IMR-90 (cell line): ENCODE data around the gene VPS26B. TPM values are rescaled to one million over a fixed set of nuclear protein-coding genes. Genes with fewer than 3 reads are reported as not detected.

Source experiments
- ATAC-seq: fragments of 200-7000 bp; cut with Tn5 transposase; 2 replicates; pipeline ENCODE4 v1.9.1; 2020; ENCODE audit warnings: low read depth, mild to moderate bottlenecking, moderate library complexity
- BruUV-seq: library from RNA; stranded (reverse); fragments of 400-500 nt; replicated peaks from 2 replicates; lab custom pipeline; 2021; lab: Mats Ljungman, UMichigan
- CTCF ChIA-PET: fragments of 300-600 bp; formaldehyde crosslinking; extraction: SDS; loops from one replicate; lab custom pipeline; 2021; ENCODE audit warnings: antibody characterized with exemption; lab: Yijun Ruan, JAX
- POLR2A ChIA-PET: fragments of 300-600 bp; sonication (Branson Sonifier 250); formaldehyde crosslinking; loops from one replicate; lab custom pipeline; 2022; ENCODE audit warnings: antibody characterized with exemption; ENCODE audit not compliant: unreplicated experiment; lab: Charles Lee
- DNase-seq: peaks from one replicate; pipeline ENCODE4 v3.0.0; 2013
- H2AFZ ChIP-seq: replicated peaks from 2 replicates; pipeline ENCODE3; 2013; ENCODE audit warnings: low read length, mild to moderate bottlenecking; ENCODE audit not compliant: poor library complexity
- H2AK5ac ChIP-seq: 2 replicates; pipeline ENCODE4 v1.6.1; 2013; ENCODE audit warnings: low read depth, low read length, inconsistent platforms
- H2AK9ac ChIP-seq: replicated peaks from 2 replicates; pipeline ENCODE3; 2013; ENCODE audit warnings: mild to moderate bottlenecking, low read depth, low read length, moderate library complexity; ENCODE audit not compliant: poor library complexity
- H2BK120ac ChIP-seq: 2 replicates; pipeline ENCODE4 v1.6.1; 2013; ENCODE audit warnings: low read depth, low read length, inconsistent platforms
- H2BK15ac ChIP-seq: 3 replicates; pipeline ENCODE4 v1.6.1; 2013; ENCODE audit warnings: low read depth, low read length, inconsistent platforms
- H2BK20ac ChIP-seq: 2 replicates; pipeline ENCODE4 v1.6.1; 2013; ENCODE audit warnings: low read depth, mild to moderate bottlenecking, inconsistent platforms, low read length, moderate library complexity
- H2BK5ac ChIP-seq: 2 replicates; pipeline ENCODE4 v1.6.1; 2013; ENCODE audit warnings: mild to moderate bottlenecking, low read depth, low read length, inconsistent platforms; ENCODE audit not compliant: poor library complexity, severe bottlenecking
- H3K14ac ChIP-seq: replicated peaks from 2 replicates; pipeline ENCODE4 v1.6.1; 2013; ENCODE audit warnings: low read depth, low read length, inconsistent platforms
- H3K18ac ChIP-seq: 2 replicates; pipeline ENCODE4 v1.6.1; 2013; ENCODE audit warnings: low read depth, low read length, control low read depth
- H3K23ac ChIP-seq: 2 replicates; pipeline ENCODE4 v1.6.1; 2013; ENCODE audit warnings: low read depth, low read length, inconsistent platforms
- H3K27ac ChIP-seq: 2 replicates; pipeline ENCODE4 v1.5.1; 2013; ENCODE audit warnings: mild to moderate bottlenecking, control low read depth, low read length; ENCODE audit not compliant: insufficient read depth
- H3K27me3 ChIP-seq: 2 replicates; pipeline ENCODE4 v1.6.1; 2013; ENCODE audit warnings: low read length; ENCODE audit not compliant: control insufficient read depth, insufficient read depth
- H3K36me3 ChIP-seq: 2 replicates; pipeline ENCODE4 v1.6.1; 2013; ENCODE audit warnings: low read length, mixed read lengths; ENCODE audit not compliant: control insufficient read depth, insufficient read depth
- H3K4ac ChIP-seq: 2 replicates; pipeline ENCODE4 v1.6.1; 2013; ENCODE audit warnings: low read depth, low read length, inconsistent platforms
- H3K4me1 ChIP-seq: 2 replicates; pipeline ENCODE4 v1.6.1; 2013; ENCODE audit warnings: low read length, mixed read lengths; ENCODE audit not compliant: control insufficient read depth, insufficient read depth
- H3K4me2 ChIP-seq: 2 replicates; pipeline ENCODE4 v1.6.1; 2013; ENCODE audit warnings: low read depth, mild to moderate bottlenecking, control low read depth, low read length, moderate library complexity
- H3K4me3 ChIP-seq: 2 replicates; pipeline ENCODE4 v1.5.1; 2013; ENCODE audit warnings: low read depth, mild to moderate bottlenecking, control low read depth, low read length, moderate library complexity; ENCODE audit not compliant: insufficient read depth
- H3K56ac ChIP-seq: 2 replicates; pipeline ENCODE4 v1.6.1; 2013; ENCODE audit warnings: low read length, inconsistent platforms; ENCODE audit not compliant: insufficient read depth; ENCODE audit errors: extremely low read depth
- H3K79me1 ChIP-seq, 2 experiments: 2 replicates each; pipeline ENCODE4 v1.6.1; 2013; ENCODE audit warnings: low read length in 2 of 2, inconsistent platforms in 1 of 2, low read depth in 1 of 2
- H3K9ac ChIP-seq: 2 replicates; pipeline ENCODE4 v1.6.1; 2013; ENCODE audit warnings: low read depth, low read length, control low read depth
- H3K9me1 ChIP-seq: 2 replicates; pipeline ENCODE4 v1.6.1; 2013; ENCODE audit warnings: low read length, inconsistent platforms; ENCODE audit not compliant: insufficient read depth
- H3K9me3 ChIP-seq: 2 replicates; pipeline ENCODE4 v1.6.1; 2013; ENCODE audit warnings: low read length; ENCODE audit not compliant: control insufficient read depth, insufficient read depth
- H4K20me1 ChIP-seq: 2 replicates; pipeline ENCODE4 v1.6.1; 2013; ENCODE audit warnings: low read length, inconsistent platforms; ENCODE audit not compliant: insufficient read depth
- H4K5ac ChIP-seq: 2 replicates; pipeline ENCODE4 v1.6.1; 2013; ENCODE audit warnings: mild to moderate bottlenecking, low read depth, low read length, control low read depth
- H4K8ac ChIP-seq, 2 experiments: 2 replicates each; pipeline ENCODE4 v1.6.1; 2013; ENCODE audit warnings: low read depth in 2 of 2, low read length in 2 of 2, control low read depth in 1 of 2, inconsistent platforms in 1 of 2
- H4K91ac ChIP-seq: 2 replicates; pipeline ENCODE4 v1.6.1; 2013; ENCODE audit warnings: low read depth, low read length, inconsistent platforms; ENCODE audit not compliant: insufficient read depth
- CEBPB ChIP-seq: IDR thresholded peaks from 2 replicates; pipeline ENCODE4 v1.6.1; 2012; ENCODE audit warnings: low read depth, low read length, improper control_type of control experiment
- ELK1 ChIP-seq: fragments of 150-350 bp; IDR thresholded peaks from 2 replicates; pipeline ENCODE4 v1.6.1; 2016; ENCODE audit warnings: low read depth, mild to moderate bottlenecking, low read length, moderate library complexity, borderline replicate concordance
- MAFK ChIP-seq: IDR thresholded peaks from 2 replicates; pipeline ENCODE4 v1.6.1; 2012; ENCODE audit warnings: low read depth, low read length, improper control_type of control experiment
- POLR2A ChIP-seq: IDR thresholded peaks from 2 replicates; pipeline ENCODE4 v1.6.1; 2012; ENCODE audit warnings: mild to moderate bottlenecking, low read depth, low read length
- RAD21 ChIP-seq: IDR thresholded peaks from 2 replicates; pipeline ENCODE4 v1.6.1; 2012; ENCODE audit warnings: low read length, improper control_type of control experiment
- SMC3 ChIP-seq: fragments of 150-350 bp; IDR thresholded peaks from 2 replicates; pipeline ENCODE4 v1.6.1; 2016; ENCODE audit warnings: low read depth, mild to moderate bottlenecking, antibody characterized with exemption, low read length, moderate library complexity
- WGBS, 2 experiments: methylation state at CpG; one replicate each; pipeline versions ENCODE4 v1.1.5 to v1.1.7; 2013; ENCODE audit warnings: missing lambda C conversion rate in 2 of 2; ENCODE audit not compliant: insufficient read length in 1 of 2; ENCODE audit errors: extremely low coverage in 2 of 2; 5-methylcytosine and 5-hydroxymethylcytosine counted together
- dilution Hi-C: fragments of 300-500 bp; cut with HindIII; formaldehyde crosslinking; loops from one replicate; pipeline ENCODE4 v1.14.3; 2018; ENCODE audit warnings: low sequenced_read_pairs; ENCODE audit not compliant: unreplicated experiment
- in situ Hi-C: fragments of 300-500 bp; cut with MboI; formaldehyde crosslinking; loops from 3 replicates; pipeline ENCODE4 v1.14.3; 2019; ENCODE audit warnings: low sequenced_read_pairs, inconsistent platforms, mixed read lengths
- intact Hi-C: fragments of 100-400 bp; cut with micrococcal nuclease; formaldehyde crosslinking; loops from 2 replicates; pipeline ENCODE4 v1.10.0; 2022
- polyA plus RNA-seq, 3 experiments: library from polyadenylated mRNA; depleted of rRNA; stranded (reverse); fragments of >200 nt; gene quantifications; 2 replicates each; pipeline ENCODE4 v1.2.3, GENCODE V29; 2012; ENCODE audit warnings: low replicate concordance in 1 of 3
- total RNA-seq: library from RNA; depleted of rRNA; stranded (reverse); fragments of >200 nt; gene quantifications from 2 replicates; pipeline ENCODE4 v1.2.3, GENCODE V29; 2012

The VPS26B gene
- total and polyA plus RNA-seq, 2 of the 4 experiments (the other 2 are of a cell fraction) = 41.6 to 51.1 TPM

GRCh38 chr11:134257101-134257500, 32.6 kb downstream of the VPS26B start:
- TF ChIP-seq MAFK = no peak
- no peak for TF ChIP-seq CEBPB
- no peak for TF ChIP-seq POLR2A
- TF ChIP-seq RAD21 = no peak
- TF ChIP-seq ELK1 = no peak
- no peak for TF ChIP-seq SMC3
- Histone ChIP-seq H3K23ac (no peak overlapping the region), H3K79me1 (peaks cover 5 to 21% of the 10 kb centered on the region in 2 experiments), H3K4me1 (no peaks in the 10 kb centered on the region; the same call in 1 of the 2 replicates), H3K27ac (no peak overlapping the region), H2AFZ (no peak overlapping the region), H3K9me1 (no peaks in the 10 kb centered on the region; the same call in 1 of the 2 replicates), H3K36me3 (peaks cover 29% of the 10 kb centered on the region), H2BK20ac (no peak overlapping the region), H4K5ac (no peak overlapping the region), H2BK120ac (no peak overlapping the region), H4K20me1 (no peaks in the 10 kb centered on the region; the same call in 1 of the 2 replicates), H3K9me3 (no peaks in the 10 kb centered on the region), H3K14ac (no peak overlapping the region), H4K91ac (no peak overlapping the region), H3K27me3 (no peaks in the 10 kb centered on the region), H3K56ac (no peak overlapping the region), H3K18ac (no peak overlapping the region), H2AK5ac (no peak overlapping the region), H4K8ac (no peak overlapping the region), H3K4me2 (no peak overlapping the region), H3K9ac (no peak overlapping the region), H2AK9ac (no peak overlapping the region), H2BK15ac (no peak overlapping the region), H2BK5ac (no peak overlapping the region), H3K4ac (no peak overlapping the region), H3K4me3 (no peak overlapping the region)
- in situ Hi-C loops = loop anchor here (10.0 kb wide), 1 partner anchor 212 kb away; no protein-coding TSS in a partner anchor
- no peak for ATAC-seq
- BruUV-seq = no TSS peak
- WGBS, 2 experiments = 89% methylated on average over 6 of the region's 11 CpGs; no CpG with 5 or more reads in 1 of the 2 experiments
- DNase-seq = no peak
- intact Hi-C loops = loop anchor here (10.0 kb wide), 1 partner anchor 212 kb away; no protein-coding TSS in a partner anchor
- ChIA-PET CTCF (no interaction called here), POLR2A (no interaction called here)
- dilution Hi-C loops = no loop called here
